Measurements from ENCODE around the gene PLA2G15.

The PLA2G15 gene

GRCh38 chr16:68244903-68245853, at the start of gene PLA2G15:
Gene PLA2G15 (plus strand): TSS chr16:68245373. CDS start chr16:68245427, 54 bp downstream.
- DNase-seq (ENCODE audit: low spot score) = peak; percentile 99

- DNase-seq (ENCODE audit: low spot score) = no peak
These were observed 47.9 kb upstream of the PLA2G15 start for GRCh38 chr16:68197250-68197649.

- DNase-seq (ENCODE audit: low spot score) = no peak
These were observed 44.9 kb upstream of the PLA2G15 start for GRCh38 chr16:68200088-68200783.

GRCh38 chr16:68202091-68202519, 43.1 kb upstream of the PLA2G15 start:
- no peak for DNase-seq (ENCODE audit: low spot score)

- DNase-seq (ENCODE audit: low spot score) = no peak
These were observed 38.9 kb upstream of the PLA2G15 start for GRCh38 chr16:68206245-68206644.

GRCh38 chr16:68214726-68215125, 30.4 kb upstream of the PLA2G15 start:
- DNase-seq (ENCODE audit: low spot score) = no peak

GRCh38 chr16:68215302-68215701, 29.9 kb upstream of the PLA2G15 start:
- DNase-seq (ENCODE audit: low spot score) = no peak

GRCh38 chr16:68216240-68216639, 28.9 kb upstream of the PLA2G15 start:
- DNase-seq (ENCODE audit: low spot score) = no peak

- DNase-seq (ENCODE audit: low spot score) = no peak
These were observed 27.7 kb upstream of the PLA2G15 start for GRCh38 chr16:68217506-68217905.

GRCh38 chr16:68219725-68220351, 25.3 kb upstream of the PLA2G15 start:
- DNase-seq (ENCODE audit: low spot score) = no peak

- no peak for DNase-seq (ENCODE audit: low spot score)
These were observed 22.1 kb upstream of the PLA2G15 start for GRCh38 chr16:68223072-68223471.

- DNase-seq (ENCODE audit: low spot score) = no peak
These were observed 19.1 kb upstream of the PLA2G15 start for GRCh38 chr16:68226116-68226515.

- no peak for DNase-seq (ENCODE audit: low spot score)
These were observed 17.9 kb upstream of the PLA2G15 start for GRCh38 chr16:68227183-68227793.

- DNase-seq (ENCODE audit: low spot score) = no peak
These were observed 17.2 kb upstream of the PLA2G15 start for GRCh38 chr16:68227850-68228553.

- DNase-seq (ENCODE audit: low spot score) = no peak
These were observed 16.5 kb upstream of the PLA2G15 start for GRCh38 chr16:68228652-68229051.

GRCh38 chr16:68229431-68230175, 15.6 kb upstream of the PLA2G15 start:
- peak; percentile 70 for DNase-seq (ENCODE audit: low spot score)

GRCh38 chr16:68230176-68230571, 15.0 kb upstream of the PLA2G15 start:
- DNase-seq (ENCODE audit: low spot score) = no peak

- DNase-seq (ENCODE audit: low spot score) = no peak
These were observed 14.2 kb upstream of the PLA2G15 start for GRCh38 chr16:68230956-68231355.

- no peak for DNase-seq (ENCODE audit: low spot score)
These were observed 13.6 kb upstream of the PLA2G15 start for GRCh38 chr16:68231384-68232136.

- no peak for DNase-seq (ENCODE audit: low spot score)
These were observed 12.8 kb upstream of the PLA2G15 start for GRCh38 chr16:68232335-68232734.
